Liver (tissue), 3 donors: ENCODE measurements around the gene FKBP11.

ENCODE experiments used
- GABPA ChIP-seq, 2 donors: IDR thresholded peaks in 1 of 2; conservative IDR thresholded peaks in 1 of 2; 2 replicates each; pipeline ENCODE4 v1.6.1; 2016; ENCODE audit warnings: antibody characterized with exemption in 2 of 2, mild to moderate bottlenecking in 1 of 2, moderate library complexity in 1 of 2
- JUND ChIP-seq, 2 donors: IDR thresholded peaks; 2 replicates each; pipeline ENCODE4 v1.6.1; 2016; ENCODE audit warnings: antibody characterized with exemption in 2 of 2
- NR2F2 ChIP-seq: IDR thresholded peaks from 2 replicates; pipeline ENCODE4 v1.6.1; 2016; ENCODE audit warnings: antibody characterized with exemption
- RXRA ChIP-seq, 2 donors: IDR thresholded peaks; 2 replicates each; pipeline ENCODE4 v1.6.1; 2017 to 2018; ENCODE audit warnings: antibody characterized with exemption in 2 of 2, mild to moderate bottlenecking in 1 of 2
- SP1 ChIP-seq: IDR thresholded peaks from 2 replicates; pipeline ENCODE4 v1.6.1; 2018; ENCODE audit warnings: antibody characterized with exemption, mild to moderate bottlenecking
- TAF1 ChIP-seq: conservative IDR thresholded peaks from 2 replicates; pipeline ENCODE4 v1.6.1; 2016; ENCODE audit warnings: antibody characterized with exemption, mild to moderate bottlenecking
- YY1 ChIP-seq: IDR thresholded peaks from 2 replicates; pipeline ENCODE4 v1.6.1; 2016; ENCODE audit warnings: antibody characterized with exemption, mild to moderate bottlenecking
- TF ChIP-seq, protein P1 (sequence below): fragments of 150-350 bp; IDR thresholded peaks from 2 replicates; pipeline ENCODE4 v1.5.1; 2017; ENCODE audit warnings: improper control_type of control experiment, low read depth, low read length; ENCODE audit not compliant: missing input control
- TF ChIP-seq, protein P2 (sequence below): IDR thresholded peaks from 2 replicates; pipeline ENCODE4 v1.6.1; 2016; ENCODE audit warnings: antibody characterized with exemption, mild to moderate bottlenecking
- TF ChIP-seq, protein P3 (sequence below): IDR thresholded peaks from 2 replicates; pipeline ENCODE4 v1.6.1; 2016; ENCODE audit warnings: antibody characterized with exemption
- donor health status: healthy.
- donor health status: healthy.

DNA sequence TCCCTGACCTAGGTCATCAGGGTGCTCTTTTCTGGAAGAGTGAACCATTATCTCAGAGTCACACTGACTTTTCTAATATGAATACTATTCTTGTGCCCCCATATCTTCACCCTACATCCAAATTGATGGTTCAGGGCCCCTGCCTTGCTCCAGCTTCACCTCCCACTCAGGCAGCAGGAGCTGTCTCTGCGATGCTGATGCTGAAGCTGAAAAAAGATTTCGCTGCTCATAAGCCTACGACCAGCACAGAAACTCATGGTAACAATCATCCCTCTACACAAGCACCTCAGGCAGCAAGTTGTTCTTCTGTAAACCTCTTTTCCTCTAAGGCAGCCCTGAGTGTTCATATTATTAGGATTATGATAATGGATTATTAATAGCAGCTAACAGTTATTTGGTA lies 28.8 kb upstream of the FKBP11 start:
- TF ChIP-seq, protein P1, sequence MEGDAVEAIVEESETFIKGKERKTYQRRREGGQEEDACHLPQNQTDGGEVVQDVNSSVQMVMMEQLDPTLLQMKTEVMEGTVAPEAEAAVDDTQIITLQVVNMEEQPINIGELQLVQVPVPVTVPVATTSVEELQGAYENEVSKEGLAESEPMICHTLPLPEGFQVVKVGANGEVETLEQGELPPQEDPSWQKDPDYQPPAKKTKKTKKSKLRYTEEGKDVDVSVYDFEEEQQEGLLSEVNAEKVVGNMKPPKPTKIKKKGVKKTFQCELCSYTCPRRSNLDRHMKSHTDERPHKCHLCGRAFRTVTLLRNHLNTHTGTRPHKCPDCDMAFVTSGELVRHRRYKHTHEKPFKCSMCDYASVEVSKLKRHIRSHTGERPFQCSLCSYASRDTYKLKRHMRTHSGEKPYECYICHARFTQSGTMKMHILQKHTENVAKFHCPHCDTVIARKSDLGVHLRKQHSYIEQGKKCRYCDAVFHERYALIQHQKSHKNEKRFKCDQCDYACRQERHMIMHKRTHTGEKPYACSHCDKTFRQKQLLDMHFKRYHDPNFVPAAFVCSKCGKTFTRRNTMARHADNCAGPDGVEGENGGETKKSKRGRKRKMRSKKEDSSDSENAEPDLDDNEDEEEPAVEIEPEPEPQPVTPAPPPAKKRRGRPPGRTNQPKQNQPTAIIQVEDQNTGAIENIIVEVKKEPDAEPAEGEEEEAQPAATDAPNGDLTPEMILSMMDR = no peak
- TF ChIP-seq SP1 (no peak), RXRA (IDR thresholded peaks at IDR 0.05) (no peak), TAF1 (no peak), GABPA (IDR thresholded peaks at IDR 0.05 in 1 of 2, conservative IDR thresholded peaks at IDR 0.05 in 1 of 2) (no peak), JUND (IDR thresholded peaks at IDR 0.05) (no peak), YY1 (no peak), NR2F2 (no peak)
- TF ChIP-seq, protein P2, sequence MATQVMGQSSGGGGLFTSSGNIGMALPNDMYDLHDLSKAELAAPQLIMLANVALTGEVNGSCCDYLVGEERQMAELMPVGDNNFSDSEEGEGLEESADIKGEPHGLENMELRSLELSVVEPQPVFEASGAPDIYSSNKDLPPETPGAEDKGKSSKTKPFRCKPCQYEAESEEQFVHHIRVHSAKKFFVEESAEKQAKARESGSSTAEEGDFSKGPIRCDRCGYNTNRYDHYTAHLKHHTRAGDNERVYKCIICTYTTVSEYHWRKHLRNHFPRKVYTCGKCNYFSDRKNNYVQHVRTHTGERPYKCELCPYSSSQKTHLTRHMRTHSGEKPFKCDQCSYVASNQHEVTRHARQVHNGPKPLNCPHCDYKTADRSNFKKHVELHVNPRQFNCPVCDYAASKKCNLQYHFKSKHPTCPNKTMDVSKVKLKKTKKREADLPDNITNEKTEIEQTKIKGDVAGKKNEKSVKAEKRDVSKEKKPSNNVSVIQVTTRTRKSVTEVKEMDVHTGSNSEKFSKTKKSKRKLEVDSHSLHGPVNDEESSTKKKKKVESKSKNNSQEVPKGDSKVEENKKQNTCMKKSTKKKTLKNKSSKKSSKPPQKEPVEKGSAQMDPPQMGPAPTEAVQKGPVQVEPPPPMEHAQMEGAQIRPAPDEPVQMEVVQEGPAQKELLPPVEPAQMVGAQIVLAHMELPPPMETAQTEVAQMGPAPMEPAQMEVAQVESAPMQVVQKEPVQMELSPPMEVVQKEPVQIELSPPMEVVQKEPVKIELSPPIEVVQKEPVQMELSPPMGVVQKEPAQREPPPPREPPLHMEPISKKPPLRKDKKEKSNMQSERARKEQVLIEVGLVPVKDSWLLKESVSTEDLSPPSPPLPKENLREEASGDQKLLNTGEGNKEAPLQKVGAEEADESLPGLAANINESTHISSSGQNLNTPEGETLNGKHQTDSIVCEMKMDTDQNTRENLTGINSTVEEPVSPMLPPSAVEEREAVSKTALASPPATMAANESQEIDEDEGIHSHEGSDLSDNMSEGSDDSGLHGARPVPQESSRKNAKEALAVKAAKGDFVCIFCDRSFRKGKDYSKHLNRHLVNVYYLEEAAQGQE = no peak
- TF ChIP-seq, protein P3, sequence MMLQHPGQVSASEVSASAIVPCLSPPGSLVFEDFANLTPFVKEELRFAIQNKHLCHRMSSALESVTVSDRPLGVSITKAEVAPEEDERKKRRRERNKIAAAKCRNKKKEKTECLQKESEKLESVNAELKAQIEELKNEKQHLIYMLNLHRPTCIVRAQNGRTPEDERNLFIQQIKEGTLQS = no peak
